K562 (cell line): Measurements from ENCODE around the gene LZTR1. TPM values are rescaled to one million over a fixed set of nuclear protein-coding genes. Genes with fewer than 3 reads are reported as not detected.

Experiments used
- BRD4 ChIP-seq: fragments of 200-600 bp; sonication (generic); IDR thresholded peaks from 2 replicates; pipeline ENCODE4 v1.6.1; 2017; ENCODE audit warnings: inconsistent platforms
- CHD2 ChIP-seq: IDR thresholded peaks from 2 replicates; pipeline ENCODE4 v1.6.1; 2011; ENCODE audit warnings: low read depth, low read length
- ESRRA ChIP-seq: fragments of 450-650 bp; IDR thresholded peaks from 2 replicates; pipeline ENCODE4 v1.6.1; 2014; ENCODE audit warnings: low read depth, mild to moderate bottlenecking, moderate library complexity, borderline replicate concordance
- ETS2 ChIP-seq: IDR thresholded peaks from 2 replicates; pipeline ENCODE4 v1.6.1; 2016; ENCODE audit warnings: borderline replicate concordance, missing genetic modification characterization, mild to moderate bottlenecking, moderate library complexity, missing compliant biosample characterization; ENCODE audit not compliant: poor library complexity, severe bottlenecking
- FOXK1 ChIP-seq: sonication (generic); formaldehyde crosslinking; IDR thresholded peaks from 2 replicates; pipeline ENCODE4 v1.8.0; 2022; ENCODE audit warnings: missing genetic modification reagents, mild to moderate bottlenecking, borderline replicate concordance
- GATAD2B ChIP-seq: fragments of 450-650 bp; IDR thresholded peaks from 2 replicates; pipeline ENCODE4 v1.6.1; 2017; ENCODE audit warnings: mild to moderate bottlenecking, borderline replicate concordance
- HLTF ChIP-seq: fragments of 450-650 bp; IDR thresholded peaks from 2 replicates; pipeline ENCODE4 v1.6.1; 2016
- MIER1 ChIP-seq: fragments of 450-650 bp; IDR thresholded peaks from 2 replicates; pipeline ENCODE4 v1.6.1; 2016; ENCODE audit warnings: antibody characterized with exemption, mild to moderate bottlenecking, low read depth
- MTA1 ChIP-seq: fragments of 450-650 bp; IDR thresholded peaks from 2 replicates; pipeline ENCODE4 v1.6.1; 2017; ENCODE audit warnings: borderline replicate concordance
- NFXL1 ChIP-seq: fragments of 450-650 bp; formaldehyde crosslinking; IDR thresholded peaks from 2 replicates; pipeline ENCODE4 v1.4.0; 2021; ENCODE audit warnings: mild to moderate bottlenecking
- PHB2 ChIP-seq: fragments of 450-650 bp; IDR thresholded peaks from 2 replicates; pipeline ENCODE4 v1.6.1; 2017; ENCODE audit warnings: low read depth
- PHF8 ChIP-seq: fragments of 200-600 bp; sonication (generic); IDR thresholded peaks from 2 replicates; pipeline ENCODE4 v1.6.1; 2012; ENCODE audit warnings: mixed run types, mild to moderate bottlenecking, inconsistent platforms, low read length, moderate library complexity, borderline replicate concordance
- PRMT5 ChIP-seq: sonication (generic); formaldehyde crosslinking; IDR thresholded peaks from 2 replicates; pipeline ENCODE4 v1.5.0; 2020; ENCODE audit warnings: missing genetic modification reagents
- SOX6 ChIP-seq: fragments of 450-650 bp; IDR thresholded peaks from 2 replicates; pipeline ENCODE4 v1.6.1; 2014; ENCODE audit warnings: mild to moderate bottlenecking
- SREBF1 ChIP-seq: fragments of 150-350 bp; IDR thresholded peaks from 2 replicates; pipeline ENCODE4 v1.6.1; 2014; ENCODE audit warnings: antibody characterized with exemption, low read depth, low read length, borderline replicate concordance
- SRSF9 ChIP-seq: fragments of 200-400 bp; formaldehyde crosslinking; IDR thresholded peaks from 2 replicates; pipeline ENCODE4 v1.6.1; 2017; ENCODE audit warnings: low read depth, low read length, borderline replicate concordance
- STAT5B ChIP-seq: fragments of 250-450 bp; sonication (Bioruptor Pico); IDR thresholded peaks from 2 replicates; pipeline ENCODE4 v1.8.0; 2021; ENCODE audit warnings: mild to moderate bottlenecking, inconsistent platforms
- ZEB2 ChIP-seq: fragments of 450-650 bp; IDR thresholded peaks from 2 replicates; pipeline ENCODE4 v1.6.1; 2016
- ZNF146 ChIP-seq: IDR thresholded peaks from one replicate; pipeline ENCODE4 v1.6.1; 2018; ENCODE audit warnings: missing compliant biosample characterization; ENCODE audit not compliant: unreplicated experiment
- ZNF778 ChIP-seq: fragments of 450-650 bp; formaldehyde crosslinking; IDR thresholded peaks from 2 replicates; pipeline ENCODE4 v1.4.0; 2020; ENCODE audit warnings: mild to moderate bottlenecking, moderate library complexity
- ZNF780A ChIP-seq: fragments of 250-450 bp; sonication (Bioruptor Pico); IDR thresholded peaks from 2 replicates; pipeline ENCODE4 v1.5.0; 2021; ENCODE audit warnings: mild to moderate bottlenecking
- polyA plus RNA-seq, 8 experiments: library from polyadenylated mRNA; depleted of rRNA in 4 of 8; stranded (reverse) in 5 of 8; unstranded in 3 of 8; fragments of >200 nt; fragmentation: Nextera tagmentation in 2 of 8; fragmentation: Illumina TruSeq in 1 of 8; extraction: Ambion mirVana in 2 of 8; extraction: Trizol in 1 of 8; gene quantifications; 2 replicates each; pipeline versions ENCODE4 v1.2.1 to v1.2.3, GENCODE V29; 2011 to 2014; ENCODE audit warnings: inconsistent platforms in 1 of 8, missing spikeins in 1 of 8
- total RNA-seq, 7 experiments: library from RNA; depleted of rRNA in 6 of 7; stranded (reverse); fragments of >200 nt in 6 of 7; fragmentation: Illumina TruSeq in 2 of 7; extraction: Trizol in 2 of 7; gene quantifications; 2 replicates each; pipeline versions ENCODE4 v1.2.1 to v1.2.3, GENCODE V29; 2011 to 2021; ENCODE audit warnings: low replicate concordance in 1 of 7
- TF ChIP-seq, protein P1 (sequence below), 2 experiments: fragments of 450-650 bp in 1 of 2; IDR thresholded peaks; 2 replicates each; pipeline ENCODE4 v1.6.1; 2011 to 2017; ENCODE audit warnings: low read depth in 2 of 2, antibody characterized with exemption in 1 of 2, borderline replicate concordance in 1 of 2, low read length in 1 of 2, mild to moderate bottlenecking in 1 of 2, mixed read lengths in 1 of 2; ENCODE audit not compliant: control insufficient read depth in 1 of 2
- TF ChIP-seq, protein P2 (sequence below): sonication (generic); formaldehyde crosslinking; IDR thresholded peaks from 2 replicates; pipeline ENCODE4 v1.8.1; 2022; ENCODE audit warnings: missing genetic modification reagents
- TF ChIP-seq, protein P3 (sequence below): fragments of 450-650 bp; formaldehyde crosslinking; IDR thresholded peaks from 2 replicates; pipeline ENCODE4 v1.4.0; 2022; ENCODE audit warnings: missing genetic modification characterization

The LZTR1 gene
- total and polyA plus RNA-seq, 9 of the 15 experiments (the other 6 are each of a cell fraction or from before 2014, with no cell fraction given): 2.2 to 135 (median 63.0) TPM

DNA sequence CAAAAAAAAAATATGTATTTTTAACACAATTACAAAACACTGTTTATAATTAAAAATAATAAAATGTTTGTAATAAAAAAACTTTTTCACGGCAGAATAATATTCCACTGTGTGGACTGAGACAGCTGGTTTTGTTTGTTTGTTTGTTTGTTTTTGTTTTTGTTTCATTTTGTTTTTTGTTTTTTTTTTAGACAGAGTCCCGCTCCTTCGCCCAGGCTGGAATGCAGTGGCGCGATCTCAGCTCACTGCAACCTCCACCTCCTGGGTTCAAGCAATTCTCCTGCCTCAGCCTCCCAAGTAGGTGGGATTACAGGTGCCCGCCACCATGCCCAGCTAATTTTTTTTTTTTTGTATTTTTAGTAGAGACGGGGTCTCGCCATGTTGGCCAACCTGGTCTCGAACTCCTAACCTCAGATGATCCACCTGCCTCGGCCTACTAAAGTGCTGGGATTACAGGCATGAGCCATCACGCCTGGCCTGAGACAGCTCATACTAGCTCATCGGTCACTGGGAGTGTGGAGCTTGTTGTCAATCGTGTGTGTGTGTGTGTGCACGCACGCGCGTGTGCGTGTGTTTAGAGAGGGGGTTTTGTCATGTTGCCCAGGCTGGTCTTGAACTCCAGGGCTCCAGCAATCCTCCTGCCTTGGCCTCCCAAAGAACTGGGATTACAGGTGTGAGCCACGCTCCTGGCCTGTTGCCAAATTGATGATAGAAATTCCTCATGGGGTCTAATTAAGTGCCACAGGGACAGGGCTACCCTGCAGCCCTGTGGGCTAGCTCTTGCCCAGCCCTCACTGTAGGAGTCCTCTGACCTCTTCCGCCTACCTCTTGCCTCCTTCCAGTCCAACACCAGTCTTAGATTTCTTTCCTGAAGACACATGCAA, 22.3 kb upstream of the LZTR1 start (continued):
- TF ChIP-seq, protein P1, sequence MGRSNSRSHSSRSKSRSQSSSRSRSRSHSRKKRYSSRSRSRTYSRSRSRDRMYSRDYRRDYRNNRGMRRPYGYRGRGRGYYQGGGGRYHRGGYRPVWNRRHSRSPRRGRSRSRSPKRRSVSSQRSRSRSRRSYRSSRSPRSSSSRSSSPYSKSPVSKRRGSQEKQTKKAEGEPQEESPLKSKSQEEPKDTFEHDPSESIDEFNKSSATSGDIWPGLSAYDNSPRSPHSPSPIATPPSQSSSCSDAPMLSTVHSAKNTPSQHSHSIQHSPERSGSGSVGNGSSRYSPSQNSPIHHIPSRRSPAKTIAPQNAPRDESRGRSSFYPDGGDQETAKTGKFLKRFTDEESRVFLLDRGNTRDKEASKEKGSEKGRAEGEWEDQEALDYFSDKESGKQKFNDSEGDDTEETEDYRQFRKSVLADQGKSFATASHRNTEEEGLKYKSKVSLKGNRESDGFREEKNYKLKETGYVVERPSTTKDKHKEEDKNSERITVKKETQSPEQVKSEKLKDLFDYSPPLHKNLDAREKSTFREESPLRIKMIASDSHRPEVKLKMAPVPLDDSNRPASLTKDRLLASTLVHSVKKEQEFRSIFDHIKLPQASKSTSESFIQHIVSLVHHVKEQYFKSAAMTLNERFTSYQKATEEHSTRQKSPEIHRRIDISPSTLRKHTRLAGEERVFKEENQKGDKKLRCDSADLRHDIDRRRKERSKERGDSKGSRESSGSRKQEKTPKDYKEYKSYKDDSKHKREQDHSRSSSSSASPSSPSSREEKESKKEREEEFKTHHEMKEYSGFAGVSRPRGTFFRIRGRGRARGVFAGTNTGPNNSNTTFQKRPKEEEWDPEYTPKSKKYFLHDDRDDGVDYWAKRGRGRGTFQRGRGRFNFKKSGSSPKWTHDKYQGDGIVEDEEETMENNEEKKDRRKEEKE (IDR thresholded peaks at IDR 0.05; ENCODE audit: borderline replicate concordance in 1 of 2, control insufficient read depth in 1 of 2, low read depth in 2 of 2, low read length in 1 of 2): no peak
- TF ChIP-seq ZEB2 (no peak), BRD4 (no peak), SOX6 (no peak), STAT5B (CRISPR knock-in tag) (no peak), MTA1 (no peak), ZNF778 (no peak), PRMT5 (no peak; the same call in 1 of the 2 replicates), ESRRA (no peak), CHD2 (no peak), PHF8 (no peak; the same call in 1 of the 2 replicates), ZNF780A (CRISPR knock-in tag) (no peak), ETS2 (tag) (no peak), HLTF (0 out of 2 replicates have a peak, but pooled peaks have one; percentile 24), GATAD2B (no peak), FOXK1 (CRISPR knock-in tag) (no peak), SREBF1 (no peak), ZNF146 (peak; percentile 87), PHB2 (0 out of 2 replicates have a peak, but pooled peaks have one; percentile 30), SRSF9 (no peak), MIER1 (0 out of 2 replicates have a peak, but pooled peaks have one; percentile 55), NFXL1 (CRISPR knock-in tag) (no peak)
- TF ChIP-seq, protein P2, sequence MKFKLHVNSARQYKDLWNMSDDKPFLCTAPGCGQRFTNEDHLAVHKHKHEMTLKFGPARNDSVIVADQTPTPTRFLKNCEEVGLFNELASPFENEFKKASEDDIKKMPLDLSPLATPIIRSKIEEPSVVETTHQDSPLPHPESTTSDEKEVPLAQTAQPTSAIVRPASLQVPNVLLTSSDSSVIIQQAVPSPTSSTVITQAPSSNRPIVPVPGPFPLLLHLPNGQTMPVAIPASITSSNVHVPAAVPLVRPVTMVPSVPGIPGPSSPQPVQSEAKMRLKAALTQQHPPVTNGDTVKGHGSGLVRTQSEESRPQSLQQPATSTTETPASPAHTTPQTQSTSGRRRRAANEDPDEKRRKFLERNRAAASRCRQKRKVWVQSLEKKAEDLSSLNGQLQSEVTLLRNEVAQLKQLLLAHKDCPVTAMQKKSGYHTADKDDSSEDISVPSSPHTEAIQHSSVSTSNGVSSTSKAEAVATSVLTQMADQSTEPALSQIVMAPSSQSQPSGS (CRISPR knock-in tag): no peak; the same call in 1 of the 2 replicates
- TF ChIP-seq, protein P3, sequence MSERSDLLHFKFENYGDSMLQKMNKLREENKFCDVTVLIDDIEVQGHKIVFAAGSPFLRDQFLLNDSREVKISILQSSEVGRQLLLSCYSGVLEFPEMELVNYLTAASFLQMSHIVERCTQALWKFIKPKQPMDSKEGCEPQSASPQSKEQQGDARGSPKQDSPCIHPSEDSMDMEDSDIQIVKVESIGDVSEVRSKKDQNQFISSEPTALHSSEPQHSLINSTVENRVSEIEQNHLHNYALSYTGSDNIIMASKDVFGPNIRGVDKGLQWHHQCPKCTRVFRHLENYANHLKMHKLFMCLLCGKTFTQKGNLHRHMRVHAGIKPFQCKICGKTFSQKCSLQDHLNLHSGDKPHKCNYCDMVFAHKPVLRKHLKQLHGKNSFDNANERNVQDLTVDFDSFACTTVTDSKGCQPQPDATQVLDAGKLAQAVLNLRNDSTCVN: no peak
